ENCODE results near the gene SRGAP3.

GRCh38 chr3:9109568-9109914 lies 139.9 kb downstream of the SRGAP3 start:
- TF ChIP-seq EZH2 (IDR thresholded peaks at IDR 0.05; ENCODE audit: borderline replicate concordance, low read depth, low read length, poor library complexity, severe bottlenecking) (no peak), CTCF (conservative IDR thresholded peaks at IDR 0.05; ENCODE audit: low read depth, low read length) (no peak)

All from A673 (cell line).